ENCODE results near the gene TUBGCP6. TPM values are rescaled to one million over a fixed set of nuclear protein-coding genes. Genes with fewer than 3 reads are reported as not detected.

The TUBGCP6 gene
- polyA plus RNA-seq, 1 donor from 2014 or later: 74.5 TPM

DNA sequence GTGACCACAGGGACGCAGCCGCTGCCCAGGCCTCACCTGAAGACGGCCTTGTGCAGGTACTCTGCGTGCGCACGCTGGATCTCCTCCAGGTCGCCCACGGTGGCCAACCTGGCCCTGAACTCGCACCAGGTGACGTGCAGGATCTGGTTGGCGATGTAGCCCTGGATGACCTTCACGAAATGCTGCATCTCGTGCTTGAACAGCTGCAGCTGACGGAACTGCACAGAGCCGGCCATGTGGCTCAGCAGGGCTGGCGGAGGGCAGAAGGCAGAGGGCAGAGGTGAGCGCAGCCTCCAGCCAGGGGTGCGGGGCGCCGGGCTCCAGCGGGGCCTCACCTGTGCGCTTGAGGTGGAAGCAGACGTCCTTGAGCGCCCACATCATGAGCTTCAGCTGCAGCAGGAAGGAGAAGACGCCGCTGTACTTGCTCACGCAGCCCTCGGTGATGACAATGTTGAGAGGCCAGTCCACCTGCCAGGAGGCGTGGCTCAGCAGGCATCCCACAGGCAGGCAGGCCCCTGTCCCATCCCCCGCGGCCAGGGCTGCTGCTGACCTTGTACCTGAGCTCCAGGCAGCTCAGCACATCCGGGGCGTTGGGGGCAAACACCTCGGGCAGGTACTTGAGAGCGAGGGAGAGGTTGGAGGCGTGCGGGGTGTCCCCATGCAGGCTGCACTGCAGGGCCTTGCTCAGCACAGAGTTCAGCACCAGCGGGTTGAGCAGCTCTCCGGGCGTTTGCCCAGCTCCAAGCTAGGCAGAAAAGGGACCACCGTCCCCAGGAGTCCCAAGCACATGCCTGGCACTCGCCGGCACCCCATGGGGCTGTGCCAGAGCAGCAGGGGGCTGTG, 26.4 kb downstream of the TUBGCP6 start:
- H3K27ac ChIP-seq (ENCODE audit: low read length): no peak overlapping the region

GRCh38 chr22:50217543-50218152, 27.2 kb downstream of the TUBGCP6 start:
- no peaks in the 10 kb centered on the region for H3K36me3 ChIP-seq (ENCODE audit: insufficient read depth, low read length)
- H3K9ac ChIP-seq (ENCODE audit: low read length): no peak overlapping the region
- H4K20me1 ChIP-seq (ENCODE audit: insufficient read depth): no peaks in the 10 kb centered on the region
- no peaks in the 10 kb centered on the region for H3F3A ChIP-seq (ENCODE audit: insufficient read depth, low read length, poor library complexity, severe bottlenecking)
- H3K27ac ChIP-seq (ENCODE audit: low read length): no peak overlapping the region
- H3K79me2 ChIP-seq (replicated peaks; ENCODE audit: insufficient read depth, low read length): no peaks in the 10 kb centered on the region
- no peak for TF ChIP-seq MXI1 (conservative IDR thresholded peaks at IDR 0.05; ENCODE audit: poor library complexity, severe bottlenecking)
- no peak for TF ChIP-seq EZH2 (IDR thresholded peaks at IDR 0.05; ENCODE audit: borderline replicate concordance, insufficient read depth, low read length, poor library complexity, severe bottlenecking)
- no peak for TF ChIP-seq POLR2AphosphoS5 (IDR thresholded peaks at IDR 0.05)
- no peak for TF ChIP-seq CTCF (IDR thresholded peaks at IDR 0.05; ENCODE audit: poor library complexity, severe bottlenecking)
- TF ChIP-seq TAF1 (IDR thresholded peaks at IDR 0.05; ENCODE audit: low read depth): no peak
- no peak for TF ChIP-seq RAD21 (conservative IDR thresholded peaks at IDR 0.05)
- TF ChIP-seq, protein P1, sequence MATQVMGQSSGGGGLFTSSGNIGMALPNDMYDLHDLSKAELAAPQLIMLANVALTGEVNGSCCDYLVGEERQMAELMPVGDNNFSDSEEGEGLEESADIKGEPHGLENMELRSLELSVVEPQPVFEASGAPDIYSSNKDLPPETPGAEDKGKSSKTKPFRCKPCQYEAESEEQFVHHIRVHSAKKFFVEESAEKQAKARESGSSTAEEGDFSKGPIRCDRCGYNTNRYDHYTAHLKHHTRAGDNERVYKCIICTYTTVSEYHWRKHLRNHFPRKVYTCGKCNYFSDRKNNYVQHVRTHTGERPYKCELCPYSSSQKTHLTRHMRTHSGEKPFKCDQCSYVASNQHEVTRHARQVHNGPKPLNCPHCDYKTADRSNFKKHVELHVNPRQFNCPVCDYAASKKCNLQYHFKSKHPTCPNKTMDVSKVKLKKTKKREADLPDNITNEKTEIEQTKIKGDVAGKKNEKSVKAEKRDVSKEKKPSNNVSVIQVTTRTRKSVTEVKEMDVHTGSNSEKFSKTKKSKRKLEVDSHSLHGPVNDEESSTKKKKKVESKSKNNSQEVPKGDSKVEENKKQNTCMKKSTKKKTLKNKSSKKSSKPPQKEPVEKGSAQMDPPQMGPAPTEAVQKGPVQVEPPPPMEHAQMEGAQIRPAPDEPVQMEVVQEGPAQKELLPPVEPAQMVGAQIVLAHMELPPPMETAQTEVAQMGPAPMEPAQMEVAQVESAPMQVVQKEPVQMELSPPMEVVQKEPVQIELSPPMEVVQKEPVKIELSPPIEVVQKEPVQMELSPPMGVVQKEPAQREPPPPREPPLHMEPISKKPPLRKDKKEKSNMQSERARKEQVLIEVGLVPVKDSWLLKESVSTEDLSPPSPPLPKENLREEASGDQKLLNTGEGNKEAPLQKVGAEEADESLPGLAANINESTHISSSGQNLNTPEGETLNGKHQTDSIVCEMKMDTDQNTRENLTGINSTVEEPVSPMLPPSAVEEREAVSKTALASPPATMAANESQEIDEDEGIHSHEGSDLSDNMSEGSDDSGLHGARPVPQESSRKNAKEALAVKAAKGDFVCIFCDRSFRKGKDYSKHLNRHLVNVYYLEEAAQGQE (IDR thresholded peaks at IDR 0.05; ENCODE audit: borderline replicate concordance): no peak
- H3K4me2 ChIP-seq (ENCODE audit: low read length): no peak overlapping the region
- H2AFZ ChIP-seq (ENCODE audit: low read depth, low read length): no peak overlapping the region
- no peaks in the 10 kb centered on the region for H3K9me2 ChIP-seq (ENCODE audit: insufficient read depth, low read length)
- H3K9me3 ChIP-seq (ENCODE audit: low read length): no peaks in the 10 kb centered on the region
- H3K27me3 ChIP-seq (ENCODE audit: insufficient read depth, low read depth, low read length): no peaks in the 10 kb centered on the region
- H3K4me3 ChIP-seq (ENCODE audit: low read length): no peak overlapping the region

More for the DNA sequence above, 26.4 kb downstream of the TUBGCP6 start:
- H3K36me3 ChIP-seq (ENCODE audit: insufficient read depth, low read length): no peaks in the 10 kb centered on the region
- no peaks in the 10 kb centered on the region for H3K9me3 ChIP-seq (ENCODE audit: low read length)
- no peaks in the 10 kb centered on the region for H3K27me3 ChIP-seq (ENCODE audit: insufficient read depth, low read depth, low read length)
- no peaks in the 10 kb centered on the region for H3K9me2 ChIP-seq (ENCODE audit: insufficient read depth, low read length)
- no peak overlapping the region for H3K4me2 ChIP-seq (ENCODE audit: low read length)
- H2AFZ ChIP-seq (ENCODE audit: low read depth, low read length): no peak overlapping the region
- H3F3A ChIP-seq (ENCODE audit: insufficient read depth, low read length, poor library complexity, severe bottlenecking): no peaks in the 10 kb centered on the region
- no peaks in the 10 kb centered on the region for H4K20me1 ChIP-seq (ENCODE audit: insufficient read depth)
- no peak for TF ChIP-seq CTCF (IDR thresholded peaks at IDR 0.05; ENCODE audit: poor library complexity, severe bottlenecking)
- TF ChIP-seq RAD21 (conservative IDR thresholded peaks at IDR 0.05): no peak
- TF ChIP-seq POLR2AphosphoS5 (IDR thresholded peaks at IDR 0.05): no peak
- TF ChIP-seq SMC3 (conservative IDR thresholded peaks at IDR 0.05; ENCODE audit: poor library complexity): no peak
- no peak overlapping the region for H3K9ac ChIP-seq (ENCODE audit: low read length)
- no peaks in the 10 kb centered on the region for H3K79me2 ChIP-seq (replicated peaks; ENCODE audit: insufficient read depth, low read length)
- no peak overlapping the region for H3K4me3 ChIP-seq (ENCODE audit: low read length)

Data from neural cell (in vitro differentiated cells).